BJ (cell line): Measurements from ENCODE around the gene COL27A1. TPM values are rescaled to one million over a fixed set of nuclear protein-coding genes. Genes with fewer than 3 reads are reported as not detected.

Experiments
- CTCF ChIA-PET: fragments of 350-600 bp; formaldehyde crosslinking; extraction: SDS; loops from one replicate; lab custom pipeline; 2021; ENCODE audit warnings: antibody characterized with exemption, inconsistent platforms; lab: Yijun Ruan, JAX
- POLR2A ChIA-PET: fragments of 300-600 bp; sonication (Branson Sonifier 250); formaldehyde crosslinking; extraction: SDS; loops from one replicate; lab custom pipeline; 2021; ENCODE audit warnings: antibody characterized with exemption; lab: Charles Lee
- DNase-seq: peaks from one replicate; pipeline ENCODE4 v3.0.0-alpha.2; 2011; ENCODE audit warnings: low read depth
- H3K27me3 ChIP-seq: 2 replicates; pipeline ENCODE4 v1.6.0; 2011; ENCODE audit warnings: low read length; ENCODE audit not compliant: control insufficient read depth, insufficient read depth
- H3K36me3 ChIP-seq: 2 replicates; pipeline ENCODE4 v1.5.1; 2011; ENCODE audit warnings: low read length; ENCODE audit not compliant: control insufficient read depth, insufficient read depth
- H3K4me3 ChIP-seq: 2 replicates; pipeline ENCODE4 v1.5.1; 2011; ENCODE audit warnings: low read depth, mild to moderate bottlenecking, control low read depth, low read length
- CTCF ChIP-seq: IDR thresholded peaks from 2 replicates; pipeline ENCODE4 v1.5.1; 2011; ENCODE audit warnings: low read depth, mild to moderate bottlenecking, control low read depth, inconsistent platforms, low read length, moderate library complexity; ENCODE audit not compliant: insufficient read depth
- polyA plus RNA-seq: library from polyadenylated mRNA; depleted of rRNA; stranded (reverse); fragments of >200 nt; gene quantifications from 2 replicates; pipeline ENCODE4 v1.2.3, GENCODE V29; 2011

COL27A1 gene
- polyA plus RNA-seq, 1 experiment = 16.6 TPM

- ChIA-PET CTCF (interaction anchor here (1.0 to 7.5 kb wide), 18 partner anchors 8 to 213 kb away, joined by 3 to 151 read pairs (median 6); partner anchors contain the start of genes AMBP and COL27A1), POLR2A (no interaction called here)
- no peak overlapping the region for H3K4me3 ChIP-seq
- no peak for DNase-seq
- no peaks in the 10 kb centered on the region for H3K27me3 ChIP-seq
- TF ChIP-seq CTCF = no peak
- H3K36me3 ChIP-seq = peaks cover 14% of the 10 kb centered on the region
Measured at GRCh38 chr9:114291886-114292590, 136.7 kb downstream of the COL27A1 start.

- Histone ChIP-seq H3K4me3 (no peak overlapping the region), H3K27me3 (no peaks in the 10 kb centered on the region), H3K36me3 (peaks cover 14% of the 10 kb centered on the region)
- ChIA-PET CTCF (interaction anchor here (1.0 to 7.5 kb wide), 3 partner anchors 10 to 187 kb away, joined by 3 to 151 read pairs (median 8); partner anchors contain the start of gene COL27A1), POLR2A (no interaction called here)
- DNase-seq = no peak
- no peak for TF ChIP-seq CTCF
Measured at GRCh38 chr9:114294664-114295063, 139.3 kb downstream of the COL27A1 start.

GRCh38 chr9:114296338-114296737, 141.0 kb downstream of the COL27A1 start:
- CTCF ChIA-PET = interaction anchor here (1.1 to 7.5 kb wide), 4 partner anchors 8 to 214 kb away, joined by 3 to 151 read pairs (median 6); no protein-coding TSS in a partner anchor

GRCh38 chr9:114299286-114300152, 144.2 kb downstream of the COL27A1 start:
- ChIA-PET POLR2A (no interaction called here), CTCF (interaction anchor here (1.0 to 4.3 kb wide), 7 partner anchors 9 to 217 kb away, joined by 4 to 22 read pairs (median 4); partner anchors contain the start of gene COL27A1)
- Histone ChIP-seq H3K36me3 (peaks cover 19% of the 10 kb centered on the region), H3K27me3 (no peaks in the 10 kb centered on the region), H3K4me3 (no peak overlapping the region)
- no peak for DNase-seq
- TF ChIP-seq CTCF = no peak

More at GRCh38 chr9:114296338-114296737, 141.0 kb downstream of the COL27A1 start:
- Histone ChIP-seq H3K27me3 (no peaks in the 10 kb centered on the region), H3K4me3 (no peak overlapping the region), H3K36me3 (peaks cover 18% of the 10 kb centered on the region)
- no peak for TF ChIP-seq CTCF
- DNase-seq = no peak
- POLR2A ChIA-PET = no interaction called here
